Measurements from ENCODE around the gene ABI3BP.

ABI3BP gene

GRCh38 chr3:100879195-100879810 lies 113.9 kb downstream of the ABI3BP start:
- H3K36me3 Mint-ChIP-seq (ENCODE audit: insufficient read depth) = no peaks in the 10 kb centered on the region
- no peak overlapping the region for H3K27ac Mint-ChIP-seq
- ATAC-seq (replicated peaks) = no peak

GRCh38 chr3:100877286-100877685 lies 115.9 kb downstream of the ABI3BP start:
- DNase-seq (no peak), ATAC-seq (replicated peaks) (no peak)
- Mint-ChIP-seq H3K36me3 (ENCODE audit: insufficient read depth) (no peaks in the 10 kb centered on the region), H3K27me3 (peaks cover 7 to 18% of the 10 kb centered on the region in 2 donors), H3K4me1 (ENCODE audit: low read depth in 2 of 2) (no peaks in the 10 kb centered on the region), H3K4me3 (no peak overlapping the region), H3K9me3 (no peaks in the 10 kb centered on the region), H3K27ac (no peak overlapping the region)

More at GRCh38 chr3:100879195-100879810, 113.9 kb downstream of the ABI3BP start:
- Mint-ChIP-seq H3K4me3 (no peak overlapping the region), H3K9me3 (no peaks in the 10 kb centered on the region), H3K27me3 (peaks cover 6 to 12% of the 10 kb centered on the region in 2 donors), H3K4me1 (ENCODE audit: low read depth in 2 of 2) (no peaks in the 10 kb centered on the region)
- no peak for DNase-seq

- Mint-ChIP-seq H3K27me3 (peaks cover 18 to 19% of the 10 kb centered on the region in 2 donors), H3K27ac (no peak overlapping the region), H3K9me3 (no peaks in the 10 kb centered on the region), H3K4me1 (ENCODE audit: low read depth in 2 of 2) (no peaks in the 10 kb centered on the region), H3K4me3 (no peak overlapping the region), H3K36me3 (ENCODE audit: insufficient read depth) (no peaks in the 10 kb centered on the region)
- DNase-seq = no peak
- ATAC-seq (replicated peaks) = no peak
Measured at GRCh38 chr3:100875239-100875638, 118.0 kb downstream of the ABI3BP start.

GRCh38 chr3:100873611-100874010 lies 119.6 kb downstream of the ABI3BP start:
- H3K4me1 Mint-ChIP-seq (ENCODE audit: low read depth in 2 of 2) = no peaks in the 10 kb centered on the region
- H3K9me3 Mint-ChIP-seq = no peaks in the 10 kb centered on the region
- H3K4me3 Mint-ChIP-seq = no peak overlapping the region
- no peak for DNase-seq
- peaks cover 24% of the 10 kb centered on the region in 2 donors for H3K27me3 Mint-ChIP-seq
- no peak overlapping the region for H3K27ac Mint-ChIP-seq
- no peaks in the 10 kb centered on the region for H3K36me3 Mint-ChIP-seq (ENCODE audit: insufficient read depth)
- no peak for ATAC-seq (replicated peaks)

GRCh38 chr3:100871306-100871705 lies 121.9 kb downstream of the ABI3BP start:
- Mint-ChIP-seq H3K36me3 (ENCODE audit: insufficient read depth) (no peaks in the 10 kb centered on the region), H3K9me3 (no peaks in the 10 kb centered on the region), H3K27me3 (peaks cover 24% of the 10 kb centered on the region in 2 donors), H3K27ac (no peak overlapping the region), H3K4me1 (ENCODE audit: low read depth in 2 of 2) (no peaks in the 10 kb centered on the region), H3K4me3 (no peak overlapping the region)
- DNase-seq = no peak
- no peak for ATAC-seq (replicated peaks)

GRCh38 chr3:100869787-100870186 lies 123.4 kb downstream of the ABI3BP start:
- H3K36me3 Mint-ChIP-seq (ENCODE audit: insufficient read depth) = no peaks in the 10 kb centered on the region
- DNase-seq (no peak), ATAC-seq (replicated peaks) (no peak)
- no peaks in the 10 kb centered on the region for H3K4me1 Mint-ChIP-seq (ENCODE audit: low read depth in 2 of 2)
- H3K4me3 Mint-ChIP-seq = no peak overlapping the region
- H3K27ac Mint-ChIP-seq = no peak overlapping the region
- H3K27me3 Mint-ChIP-seq = peaks cover 24% of the 10 kb centered on the region in 2 donors
- no peaks in the 10 kb centered on the region for H3K9me3 Mint-ChIP-seq

- ATAC-seq (replicated peaks) (no peak), DNase-seq (no peak)
- Mint-ChIP-seq H3K36me3 (ENCODE audit: insufficient read depth) (no peaks in the 10 kb centered on the region), H3K27me3 (peaks cover 24% of the 10 kb centered on the region in 2 donors), H3K4me1 (ENCODE audit: low read depth in 2 of 2) (no peaks in the 10 kb centered on the region), H3K4me3 (no peak overlapping the region), H3K9me3 (no peaks in the 10 kb centered on the region), H3K27ac (no peak overlapping the region)
Measured at GRCh38 chr3:100868894-100869293, 124.3 kb downstream of the ABI3BP start.

GRCh38 chr3:100868096-100868495 lies 125.1 kb downstream of the ABI3BP start:
- Mint-ChIP-seq H3K9me3 (no peaks in the 10 kb centered on the region), H3K27ac (no peak overlapping the region), H3K4me1 (ENCODE audit: low read depth in 2 of 2) (no peaks in the 10 kb centered on the region), H3K36me3 (ENCODE audit: insufficient read depth) (no peaks in the 10 kb centered on the region), H3K27me3 (peaks cover 21 to 22% of the 10 kb centered on the region in 2 donors), H3K4me3 (no peak overlapping the region)
- no peak for DNase-seq
- no peak for ATAC-seq (replicated peaks)

- Mint-ChIP-seq H3K9me3 (no peaks in the 10 kb centered on the region), H3K27me3 (peaks cover 7 to 14% of the 10 kb centered on the region in 2 donors), H3K4me1 (ENCODE audit: low read depth in 2 of 2) (no peaks in the 10 kb centered on the region), H3K27ac (no peak overlapping the region), H3K4me3 (no peak overlapping the region), H3K36me3 (ENCODE audit: insufficient read depth) (no peaks in the 10 kb centered on the region)
- ATAC-seq (replicated peaks) (no peak), DNase-seq (no peak)
Measured at GRCh38 chr3:100865442-100865841, 127.8 kb downstream of the ABI3BP start.

GRCh38 chr3:100864471-100865250 lies 128.6 kb downstream of the ABI3BP start:
- no peak overlapping the region for H3K27ac Mint-ChIP-seq
- ATAC-seq (replicated peaks) (no peak), DNase-seq (no peak)
- H3K27me3 Mint-ChIP-seq = peaks cover 0 to 7% of the 10 kb centered on the region in 2 donors
- no peaks in the 10 kb centered on the region for H3K9me3 Mint-ChIP-seq
- H3K36me3 Mint-ChIP-seq (ENCODE audit: insufficient read depth) = no peaks in the 10 kb centered on the region
- H3K4me1 Mint-ChIP-seq (ENCODE audit: low read depth in 2 of 2) = no peaks in the 10 kb centered on the region
- no peak overlapping the region for H3K4me3 Mint-ChIP-seq

GRCh38 chr3:100857863-100858262 lies 135.4 kb downstream of the ABI3BP start:
- no peak overlapping the region for H3K4me3 Mint-ChIP-seq
- ATAC-seq (replicated peaks) (no peak), DNase-seq (no peak)
- H3K36me3 Mint-ChIP-seq (ENCODE audit: insufficient read depth) = no peaks in the 10 kb centered on the region
- peaks cover 12 to 17% of the 10 kb centered on the region in 2 donors for H3K27me3 Mint-ChIP-seq
- H3K4me1 Mint-ChIP-seq (ENCODE audit: low read depth in 2 of 2) = no peaks in the 10 kb centered on the region
- no peak overlapping the region for H3K27ac Mint-ChIP-seq
- H3K9me3 Mint-ChIP-seq = no peaks in the 10 kb centered on the region

- Mint-ChIP-seq H3K36me3 (ENCODE audit: insufficient read depth) (no peaks in the 10 kb centered on the region), H3K27me3 (peaks cover 12 to 17% of the 10 kb centered on the region in 2 donors), H3K4me1 (ENCODE audit: low read depth in 2 of 2) (no peaks in the 10 kb centered on the region), H3K4me3 (no peak overlapping the region), H3K27ac (no peak overlapping the region), H3K9me3 (no peaks in the 10 kb centered on the region)
- no peak for ATAC-seq (replicated peaks)
- no peak for DNase-seq
Measured at GRCh38 chr3:100856821-100857220, 136.4 kb downstream of the ABI3BP start.

- no peaks in the 10 kb centered on the region for H3K9me3 Mint-ChIP-seq
- H3K27me3 Mint-ChIP-seq = peaks cover 4 to 14% of the 10 kb centered on the region in 2 donors
- no peak overlapping the region for H3K27ac Mint-ChIP-seq
- DNase-seq (no peak), ATAC-seq (replicated peaks) (no peak)
- no peaks in the 10 kb centered on the region for H3K4me1 Mint-ChIP-seq (ENCODE audit: low read depth in 2 of 2)
- no peak overlapping the region for H3K4me3 Mint-ChIP-seq
- no peaks in the 10 kb centered on the region for H3K36me3 Mint-ChIP-seq (ENCODE audit: insufficient read depth)
Measured at GRCh38 chr3:100852840-100853239, 140.4 kb downstream of the ABI3BP start.

- DNase-seq = no peak
- Mint-ChIP-seq H3K27ac (no peak overlapping the region), H3K9me3 (no peaks in the 10 kb centered on the region), H3K4me1 (ENCODE audit: low read depth in 2 of 2) (no peaks in the 10 kb centered on the region), H3K27me3 (peaks cover 0 to 6% of the 10 kb centered on the region in 2 donors), H3K4me3 (no peak overlapping the region), H3K36me3 (ENCODE audit: insufficient read depth) (no peaks in the 10 kb centered on the region)
- no peak for ATAC-seq (replicated peaks)
Measured at GRCh38 chr3:100850701-100851100, 142.5 kb downstream of the ABI3BP start.

Data from effector memory CD8-positive, alpha-beta T cell (primary cell).